ENCODE data around the gene TMEM61.

The TMEM61 gene

GRCh38 chr1:54986025-54986424 lies 5.6 kb downstream of the TMEM61 start:
- DNase-seq: no peak

- no peak for DNase-seq
Observed at GRCh38 chr1:54986533-54986932, 6.1 kb downstream of the TMEM61 start.

GRCh38 chr1:54987427-54987826 lies 7.0 kb downstream of the TMEM61 start:
- no peak for DNase-seq

- DNase-seq: no peak
Observed at GRCh38 chr1:54987919-54988705, 7.7 kb downstream of the TMEM61 start.

- no peak for DNase-seq
Observed at GRCh38 chr1:54988975-54989374, 8.5 kb downstream of the TMEM61 start.

- no peak for DNase-seq
Observed at GRCh38 chr1:54989473-54989872, 9.0 kb downstream of the TMEM61 start.

- no peak for DNase-seq
Observed at GRCh38 chr1:54989968-54990810, 9.8 kb downstream of the TMEM61 start.

GRCh38 chr1:54990916-54991315 lies 10.5 kb downstream of the TMEM61 start:
- DNase-seq: no peak

GRCh38 chr1:54991939-54992338 lies 11.5 kb downstream of the TMEM61 start:
- DNase-seq: no peak

- no peak for DNase-seq
Observed at GRCh38 chr1:54993140-54993539, 12.7 kb downstream of the TMEM61 start.

- DNase-seq: no peak
Observed at GRCh38 chr1:54994355-54994990, 14.0 kb downstream of the TMEM61 start.

GRCh38 chr1:54995013-54995760 lies 14.8 kb downstream of the TMEM61 start:
- DNase-seq: no peak

GRCh38 chr1:54995835-54996234 lies 15.4 kb downstream of the TMEM61 start:
- DNase-seq: peak; percentile 73

- DNase-seq: peak; percentile 89
Observed at GRCh38 chr1:54996359-54996868, 16.0 kb downstream of the TMEM61 start.

- no peak for DNase-seq
Observed at GRCh38 chr1:54996869-54997710, 16.7 kb downstream of the TMEM61 start.

- DNase-seq: no peak
Observed at GRCh38 chr1:54997711-54997986, 17.2 kb downstream of the TMEM61 start.

GRCh38 chr1:54998100-54998499 lies 17.7 kb downstream of the TMEM61 start:
- DNase-seq: no peak

- DNase-seq: no peak
Observed at GRCh38 chr1:54998677-54999076, 18.2 kb downstream of the TMEM61 start, which contains the start of gene BSND. BSND (plus strand) TSS chr1:54998933; CDS start chr1:54999187, 254 bp downstream.

GRCh38 chr1:55000110-55001085 lies 20.0 kb downstream of the TMEM61 start:
- no peak for DNase-seq

- DNase-seq: no peak
Observed at GRCh38 chr1:55001311-55001710, 20.9 kb downstream of the TMEM61 start.

GRCh38 chr1:55002686-55003085 lies 22.3 kb downstream of the TMEM61 start:
- no peak for DNase-seq

Data from activated CD4-positive, alpha-beta T cell treated with anti-CD3 and anti-CD28 coated beads, Interleukin-2, amount 50 U/mL, for 16 hours (primary cell).